Suprapubic skin (tissue), 4 donors: ENCODE results near the gene LRGUK. TPM values are rescaled to one million over a fixed set of nuclear protein-coding genes. Genes with fewer than 3 reads are reported as not detected.
"Not testable (repeated sequence)": the region's sequence is repeated elsewhere in the genome, so short reads cannot be mapped to it uniquely, and the experiment has no call there.

Experiments used
- DNase-seq, 2 donors: peaks; one replicate each; pipeline ENCODE4 v3.0.0-alpha.2; 2019; ENCODE audit warnings: low spot score in 2 of 2
- H3K27ac ChIP-seq: fragments of 200-600 bp; sonication (generic); one replicate; pipeline ENCODE4 v1.5.1; 2019
- H3K27me3 ChIP-seq: fragments of 200-600 bp; sonication (generic); one replicate; pipeline ENCODE4 v1.5.1; 2019
- H3K36me3 ChIP-seq: fragments of 200-600 bp; sonication (generic); one replicate; pipeline ENCODE4 v1.5.1; 2019
- H3K4me1 ChIP-seq: fragments of 200-600 bp; sonication (generic); one replicate; pipeline ENCODE4 v1.5.1; 2019
- H3K4me3 ChIP-seq: fragments of 200-600 bp; sonication (generic); one replicate; pipeline ENCODE4 v1.5.1; 2019; ENCODE audit warnings: mild to moderate bottlenecking
- H3K9me3 ChIP-seq: fragments of 200-600 bp; sonication (generic); one replicate; pipeline ENCODE4 v1.5.1; 2019
- CTCF ChIP-seq, 2 donors: fragments of 200-600 bp in 1 of 2; fragments of 450-650 bp in 1 of 2; sonication (generic) in 1 of 2; IDR thresholded peaks; one replicate each; pipeline ENCODE4 v1.5.1; 2016 to 2019; ENCODE audit warnings: antibody characterized with exemption in 2 of 2, mild to moderate bottlenecking in 1 of 2, moderate library complexity in 1 of 2
- EP300 ChIP-seq: sonication (generic); formaldehyde crosslinking; IDR thresholded peaks from one replicate; pipeline ENCODE4 v1.6.1; 2017; ENCODE audit warnings: antibody characterized with exemption
- POLR2A ChIP-seq, 2 donors: fragments of 450-650 bp; IDR thresholded peaks; one replicate each; pipeline ENCODE4 v1.6.1; 2017; ENCODE audit warnings: antibody characterized with exemption in 2 of 2, mild to moderate bottlenecking in 2 of 2, moderate library complexity in 2 of 2
- POLR2AphosphoS5 ChIP-seq, 3 donors: sonication (generic); formaldehyde crosslinking; IDR thresholded peaks; one replicate each; pipeline ENCODE4 v1.6.1; 2017; ENCODE audit warnings: antibody characterized with exemption in 3 of 3
- WGBS: methylation state at CpG from one replicate; pipeline ENCODE4 v1.1.5; 2018; 5-methylcytosine and 5-hydroxymethylcytosine counted together
- total RNA-seq, 4 donors: library from RNA; depleted of rRNA; stranded (reverse); fragments of >200 nt; gene quantifications; one replicate each; pipeline ENCODE4 v1.1.0, GENCODE V29; 2016

LRGUK gene
- total RNA-seq, 4 donors from 2014 or later = 0.34 to 1.2 (median 0.91) TPM

GRCh38 chr7:134210976-134211663, 84.0 kb downstream of the LRGUK start:
- H3K27ac ChIP-seq = no peak overlapping the region
- TF ChIP-seq POLR2AphosphoS5 (IDR thresholded peaks at IDR 0.05) (no peak), EP300 (no peak), CTCF (IDR thresholded peaks at IDR 0.05) (no peak), POLR2A (IDR thresholded peaks at IDR 0.05) (no peak)

GRCh38 chr7:134211817-134212216, 84.7 kb downstream of the LRGUK start:
- Histone ChIP-seq H3K27ac (no peak overlapping the region), H3K4me1 (no peaks in the 10 kb centered on the region), H3K4me3 (no peak overlapping the region), H3K27me3 (no peaks in the 10 kb centered on the region), H3K9me3 (no peaks in the 10 kb centered on the region), H3K36me3 (no peaks in the 10 kb centered on the region)
- DNase-seq = no peak
- TF ChIP-seq CTCF (IDR thresholded peaks at IDR 0.05) (no peak), POLR2AphosphoS5 (IDR thresholded peaks at IDR 0.05) (no peak), EP300 (no peak), POLR2A (IDR thresholded peaks at IDR 0.05) (no peak)

More at GRCh38 chr7:134210976-134211663, 84.0 kb downstream of the LRGUK start:
- Histone ChIP-seq H3K4me3 (no peak overlapping the region), H3K4me1 (no peaks in the 10 kb centered on the region), H3K27me3 (no peaks in the 10 kb centered on the region), H3K36me3 (no peaks in the 10 kb centered on the region), H3K9me3 (no peaks in the 10 kb centered on the region)
- no peak for DNase-seq
- 82% methylated on average over 5 of the region's 7 CpGs for WGBS

GRCh38 chr7:134212576-134213546, 85.7 kb downstream of the LRGUK start:
- no peaks in the 10 kb centered on the region for H3K36me3 ChIP-seq
- H3K9me3 ChIP-seq = no peaks in the 10 kb centered on the region
- H3K4me1 ChIP-seq = no peaks in the 10 kb centered on the region
- H3K4me3 ChIP-seq = no peak overlapping the region
- DNase-seq = no peak
- WGBS = 68% methylated on average over 13 of the region's 13 CpGs
- no peak for TF ChIP-seq POLR2AphosphoS5 (IDR thresholded peaks at IDR 0.05)
- no peak for TF ChIP-seq CTCF (IDR thresholded peaks at IDR 0.05)
- TF ChIP-seq EP300 = no peak
- no peak overlapping the region for H3K27ac ChIP-seq
- H3K27me3 ChIP-seq = no peaks in the 10 kb centered on the region

DNA sequence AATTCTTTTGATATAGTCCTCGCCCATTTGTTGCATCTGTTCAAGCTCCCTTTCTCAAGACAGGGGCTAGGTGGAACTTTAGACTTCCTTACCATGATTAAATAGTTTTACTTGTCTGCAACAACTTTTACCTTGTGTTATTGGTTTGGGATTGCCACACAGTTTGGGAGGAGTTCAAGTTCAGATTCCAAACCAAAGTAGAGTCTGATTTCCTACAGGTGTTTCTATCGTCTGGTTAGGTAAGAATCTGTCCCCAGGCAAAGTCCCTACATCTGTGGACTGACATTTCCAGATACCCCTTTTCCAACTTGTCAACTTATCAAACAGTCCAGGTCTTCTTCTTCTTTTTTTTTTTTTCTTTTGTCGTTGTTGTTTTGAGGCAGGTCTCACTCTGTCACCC, 93.1 kb downstream of the LRGUK start:
- no peaks in the 10 kb centered on the region for H3K4me1 ChIP-seq
- no peak for DNase-seq
- TF ChIP-seq POLR2AphosphoS5 (IDR thresholded peaks at IDR 0.05) (no peak), EP300 (no peak), POLR2A (IDR thresholded peaks at IDR 0.05) (no peak), CTCF (IDR thresholded peaks at IDR 0.05) (no peak)
- no peak overlapping the region for H3K4me3 ChIP-seq
- no peaks in the 10 kb centered on the region for H3K27me3 ChIP-seq
- H3K27ac ChIP-seq = no peak overlapping the region
- no peaks in the 10 kb centered on the region for H3K9me3 ChIP-seq
- 58% methylated on average over 3 of the region's 3 CpGs for WGBS
- no peaks in the 10 kb centered on the region for H3K36me3 ChIP-seq

DNA sequence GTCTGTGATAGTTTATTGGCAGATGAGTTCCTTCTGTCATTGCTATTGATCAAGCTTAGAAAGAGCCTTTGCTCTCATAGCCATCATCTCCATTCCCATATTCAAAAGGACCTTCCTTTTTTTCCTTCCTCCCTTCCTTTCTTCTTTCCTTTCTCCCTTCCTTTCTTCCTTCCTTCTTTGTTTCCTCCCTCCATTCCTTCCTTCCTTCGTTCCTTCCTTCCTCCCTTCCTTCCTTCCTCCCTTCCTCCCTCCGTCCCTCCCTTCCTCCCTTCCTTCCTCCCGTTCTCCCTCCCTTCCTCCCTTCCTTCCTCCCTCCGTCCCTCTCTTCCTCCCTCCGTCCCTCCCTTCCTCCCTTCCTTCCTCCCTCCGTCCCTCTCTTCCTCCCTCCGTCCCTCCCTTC, 104.2 kb downstream of the LRGUK start:
- H3K36me3 ChIP-seq, H3K4me1 ChIP-seq, DNase-seq, H3K9me3 ChIP-seq, H3K4me3 ChIP-seq, H3K27me3 ChIP-seq, H3K27ac ChIP-seq: not testable (repeated sequence)
- WGBS = 82% methylated on average over 7 of the region's 7 CpGs
